K562 (cell line): ENCODE data around the gene ATM.

Experiments used
- CEBPB ChIP-seq: fragments of 450-650 bp; IDR thresholded peaks from 2 replicates; pipeline ENCODE4 v1.6.1; 2016; ENCODE audit warnings: missing genetic modification characterization, missing compliant biosample characterization
- EGR1 ChIP-seq: fragments of 450-650 bp; conservative IDR thresholded peaks from 2 replicates; pipeline ENCODE4 v1.6.1; 2017; ENCODE audit warnings: mild to moderate bottlenecking
- ELF4 ChIP-seq: fragments of 450-650 bp; formaldehyde crosslinking; IDR thresholded peaks from 2 replicates; pipeline ENCODE4 v1.4.0; 2022; ENCODE audit warnings: missing genetic modification characterization
- FOXJ2 ChIP-seq: fragments of 200-800 bp; sonication (Bioruptor generic); IDR thresholded peaks from 2 replicates; pipeline ENCODE4 v1.6.1; 2016; ENCODE audit warnings: missing genetic modification characterization, missing compliant biosample characterization
- PHB ChIP-seq: fragments of 250-450 bp; sonication (Bioruptor Pico); IDR thresholded peaks from 2 replicates; pipeline ENCODE4 v1.5.0; 2021
- RBFOX2 ChIP-seq: fragments of 200-400 bp; formaldehyde crosslinking; IDR thresholded peaks from 2 replicates; pipeline ENCODE4 v1.6.1; 2017; ENCODE audit warnings: low read depth, mild to moderate bottlenecking, low read length, moderate library complexity
- YY1 ChIP-seq, 3 experiments: IDR thresholded peaks; 2 replicates each; pipeline ENCODE4 v1.6.1; 2011; ENCODE audit warnings: low read length in 2 of 3, mild to moderate bottlenecking in 2 of 3, moderate library complexity in 2 of 3, borderline replicate concordance in 1 of 3, control low read depth in 1 of 3, low read depth in 1 of 3; ENCODE audit not compliant: insufficient read depth in 3 of 3, insufficient replicate concordance in 2 of 3, control insufficient read depth in 1 of 3, insufficient read length in 1 of 3; ENCODE audit errors: extremely low read depth in 1 of 3
- TF ChIP-seq, protein P1 (sequence below), 3 experiments: IDR thresholded peaks in 2 of 3; conservative IDR thresholded peaks in 1 of 3; 2 replicates each; pipeline ENCODE4 v1.5.1; 2011 to 2012; ENCODE audit warnings: low read length in 3 of 3, mild to moderate bottlenecking in 3 of 3, control low read depth in 2 of 3, improper control_type of control experiment in 1 of 3, inconsistent platforms in 1 of 3, low read depth in 1 of 3, mixed read lengths in 1 of 3, moderate library complexity in 1 of 3; ENCODE audit not compliant: insufficient read depth in 2 of 3
- TF ChIP-seq, protein P2 (sequence below): sonication (generic); formaldehyde crosslinking; IDR thresholded peaks from 2 replicates; pipeline ENCODE4 v1.8.0; 2023; ENCODE audit warnings: mild to moderate bottlenecking, missing genetic modification reagents
- TF ChIP-seq, protein P3 (sequence below), 3 experiments: fragments of 200-800 bp in 1 of 3; fragments of 250-450 bp in 1 of 3; fragments of 450-650 bp in 1 of 3; sonication (Bioruptor Pico) in 1 of 3; sonication (Bioruptor generic) in 1 of 3; formaldehyde crosslinking in 1 of 3; IDR thresholded peaks; 2 replicates each; pipeline versions ENCODE4 v1.6.1 to v1.8.0; 2016 to 2022; ENCODE audit warnings: mild to moderate bottlenecking in 2 of 3, missing genetic modification characterization in 2 of 3, missing compliant biosample characterization in 1 of 3, moderate library complexity in 1 of 3
- TF ChIP-seq, protein P4 (sequence below), 2 experiments: IDR thresholded peaks in 1 of 2; conservative IDR thresholded peaks in 1 of 2; 2 replicates each; pipeline ENCODE4 v1.6.1; 2016; ENCODE audit warnings: low read depth in 2 of 2, mild to moderate bottlenecking in 1 of 2, missing compliant biosample characterization in 1 of 2, missing genetic modification characterization in 1 of 2, moderate library complexity in 1 of 2
- TF ChIP-seq, protein P5 (sequence below), 2 experiments: fragments of 250-450 bp in 1 of 2; fragments of 450-650 bp in 1 of 2; sonication (Bioruptor Pico) in 1 of 2; IDR thresholded peaks; 2 replicates each; pipeline versions ENCODE4 v1.6.1 to v1.8.0; 2016 to 2021; ENCODE audit warnings: mild to moderate bottlenecking in 2 of 2, moderate library complexity in 2 of 2, missing compliant biosample characterization in 1 of 2, missing genetic modification characterization in 1 of 2

DNA sequence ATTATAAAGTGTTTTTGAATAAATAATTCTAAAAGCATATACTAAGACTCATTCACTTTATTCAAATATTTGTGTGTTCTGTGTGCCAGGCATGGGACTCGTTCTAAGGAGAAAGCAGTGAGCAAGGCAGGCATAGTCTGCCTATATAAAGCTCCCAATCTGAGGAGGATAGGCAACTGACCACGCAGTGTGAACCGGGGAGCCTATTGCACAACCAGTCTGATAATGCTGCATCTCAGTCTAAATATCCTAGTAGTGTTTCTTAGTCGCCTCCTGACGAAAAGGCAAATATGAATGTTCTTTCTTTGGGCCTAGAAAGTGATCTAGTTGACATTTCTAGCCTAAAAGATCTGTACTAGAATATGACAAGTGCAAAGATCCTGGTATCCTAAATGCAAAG is 146.2 kb downstream of the ATM start:
- TF ChIP-seq, protein P1, sequence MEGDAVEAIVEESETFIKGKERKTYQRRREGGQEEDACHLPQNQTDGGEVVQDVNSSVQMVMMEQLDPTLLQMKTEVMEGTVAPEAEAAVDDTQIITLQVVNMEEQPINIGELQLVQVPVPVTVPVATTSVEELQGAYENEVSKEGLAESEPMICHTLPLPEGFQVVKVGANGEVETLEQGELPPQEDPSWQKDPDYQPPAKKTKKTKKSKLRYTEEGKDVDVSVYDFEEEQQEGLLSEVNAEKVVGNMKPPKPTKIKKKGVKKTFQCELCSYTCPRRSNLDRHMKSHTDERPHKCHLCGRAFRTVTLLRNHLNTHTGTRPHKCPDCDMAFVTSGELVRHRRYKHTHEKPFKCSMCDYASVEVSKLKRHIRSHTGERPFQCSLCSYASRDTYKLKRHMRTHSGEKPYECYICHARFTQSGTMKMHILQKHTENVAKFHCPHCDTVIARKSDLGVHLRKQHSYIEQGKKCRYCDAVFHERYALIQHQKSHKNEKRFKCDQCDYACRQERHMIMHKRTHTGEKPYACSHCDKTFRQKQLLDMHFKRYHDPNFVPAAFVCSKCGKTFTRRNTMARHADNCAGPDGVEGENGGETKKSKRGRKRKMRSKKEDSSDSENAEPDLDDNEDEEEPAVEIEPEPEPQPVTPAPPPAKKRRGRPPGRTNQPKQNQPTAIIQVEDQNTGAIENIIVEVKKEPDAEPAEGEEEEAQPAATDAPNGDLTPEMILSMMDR (IDR thresholded peaks at IDR 0.05 in 2 of 3, conservative IDR thresholded peaks at IDR 0.05 in 1 of 3; ENCODE audit: insufficient read depth in 2 of 3, low read depth in 1 of 3, low read length in 3 of 3): no peak
- no peak for TF ChIP-seq PHB
- no peak for TF ChIP-seq RBFOX2
- no peak for TF ChIP-seq EGR1
- TF ChIP-seq CEBPB (tag): peak; percentile 91
- TF ChIP-seq, protein P2, sequence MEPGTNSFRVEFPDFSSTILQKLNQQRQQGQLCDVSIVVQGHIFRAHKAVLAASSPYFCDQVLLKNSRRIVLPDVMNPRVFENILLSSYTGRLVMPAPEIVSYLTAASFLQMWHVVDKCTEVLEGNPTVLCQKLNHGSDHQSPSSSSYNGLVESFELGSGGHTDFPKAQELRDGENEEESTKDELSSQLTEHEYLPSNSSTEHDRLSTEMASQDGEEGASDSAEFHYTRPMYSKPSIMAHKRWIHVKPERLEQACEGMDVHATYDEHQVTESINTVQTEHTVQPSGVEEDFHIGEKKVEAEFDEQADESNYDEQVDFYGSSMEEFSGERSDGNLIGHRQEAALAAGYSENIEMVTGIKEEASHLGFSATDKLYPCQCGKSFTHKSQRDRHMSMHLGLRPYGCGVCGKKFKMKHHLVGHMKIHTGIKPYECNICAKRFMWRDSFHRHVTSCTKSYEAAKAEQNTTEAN (CRISPR knock-in tag): no peak
- TF ChIP-seq YY1 (IDR thresholded peaks at IDR 0.05; ENCODE audit: borderline replicate concordance in 1 of 3, control insufficient read depth in 1 of 3, extremely low read depth in 1 of 3, insufficient read depth in 3 of 3, insufficient read length in 1 of 3, insufficient replicate concordance in 2 of 3, low read depth in 1 of 3, low read length in 2 of 3): no peak
- TF ChIP-seq, protein P3, sequence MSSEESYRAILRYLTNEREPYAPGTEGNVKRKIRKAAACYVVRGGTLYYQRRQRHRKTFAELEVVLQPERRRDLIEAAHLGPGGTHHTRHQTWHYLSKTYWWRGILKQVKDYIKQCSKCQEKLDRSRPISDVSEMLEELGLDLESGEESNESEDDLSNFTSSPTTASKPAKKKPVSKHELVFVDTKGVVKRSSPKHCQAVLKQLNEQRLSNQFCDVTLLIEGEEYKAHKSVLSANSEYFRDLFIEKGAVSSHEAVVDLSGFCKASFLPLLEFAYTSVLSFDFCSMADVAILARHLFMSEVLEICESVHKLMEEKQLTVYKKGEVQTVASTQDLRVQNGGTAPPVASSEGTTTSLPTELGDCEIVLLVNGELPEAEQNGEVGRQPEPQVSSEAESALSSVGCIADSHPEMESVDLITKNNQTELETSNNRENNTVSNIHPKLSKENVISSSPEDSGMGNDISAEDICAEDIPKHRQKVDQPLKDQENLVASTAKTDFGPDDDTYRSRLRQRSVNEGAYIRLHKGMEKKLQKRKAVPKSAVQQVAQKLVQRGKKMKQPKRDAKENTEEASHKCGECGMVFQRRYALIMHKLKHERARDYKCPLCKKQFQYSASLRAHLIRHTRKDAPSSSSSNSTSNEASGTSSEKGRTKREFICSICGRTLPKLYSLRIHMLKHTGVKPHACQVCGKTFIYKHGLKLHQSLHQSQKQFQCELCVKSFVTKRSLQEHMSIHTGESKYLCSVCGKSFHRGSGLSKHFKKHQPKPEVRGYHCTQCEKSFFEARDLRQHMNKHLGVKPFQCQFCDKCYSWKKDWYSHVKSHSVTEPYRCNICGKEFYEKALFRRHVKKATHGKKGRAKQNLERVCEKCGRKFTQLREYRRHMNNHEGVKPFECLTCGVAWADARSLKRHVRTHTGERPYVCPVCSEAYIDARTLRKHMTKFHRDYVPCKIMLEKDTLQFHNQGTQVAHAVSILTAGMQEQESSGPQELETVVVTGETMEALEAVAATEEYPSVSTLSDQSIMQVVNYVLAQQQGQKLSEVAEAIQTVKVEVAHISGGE (CRISPR knock-in tag; IDR thresholded peaks at IDR 0.05): no peak
- TF ChIP-seq, protein P4, sequence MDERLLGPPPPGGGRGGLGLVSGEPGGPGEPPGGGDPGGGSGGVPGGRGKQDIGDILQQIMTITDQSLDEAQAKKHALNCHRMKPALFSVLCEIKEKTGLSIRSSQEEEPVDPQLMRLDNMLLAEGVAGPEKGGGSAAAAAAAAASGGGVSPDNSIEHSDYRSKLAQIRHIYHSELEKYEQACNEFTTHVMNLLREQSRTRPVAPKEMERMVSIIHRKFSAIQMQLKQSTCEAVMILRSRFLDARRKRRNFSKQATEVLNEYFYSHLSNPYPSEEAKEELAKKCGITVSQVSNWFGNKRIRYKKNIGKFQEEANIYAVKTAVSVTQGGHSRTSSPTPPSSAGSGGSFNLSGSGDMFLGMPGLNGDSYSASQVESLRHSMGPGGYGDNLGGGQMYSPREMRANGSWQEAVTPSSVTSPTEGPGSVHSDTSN (CRISPR knock-in tag; IDR thresholded peaks at IDR 0.05; ENCODE audit: low read depth): no peak
- TF ChIP-seq, protein P4 (tag; conservative IDR thresholded peaks at IDR 0.05; ENCODE audit: low read depth): no peak
- no peak for TF ChIP-seq ELF4 (CRISPR knock-in tag)
- TF ChIP-seq, protein P5, sequence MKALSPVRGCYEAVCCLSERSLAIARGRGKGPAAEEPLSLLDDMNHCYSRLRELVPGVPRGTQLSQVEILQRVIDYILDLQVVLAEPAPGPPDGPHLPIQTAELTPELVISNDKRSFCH (CRISPR knock-in tag; IDR thresholded peaks at IDR 0.05): no peak
- TF ChIP-seq, protein P5 (tag; IDR thresholded peaks at IDR 0.05): no peak
- no peak for TF ChIP-seq FOXJ2
